Activated CD4-positive, alpha-beta T cell treated with anti-CD3 and anti-CD28 coated beads, Interleukin-2, amount 50 U/mL, for 16 hours (primary cell): ENCODE data around the gene SRRM1.
"Not testable (repeated sequence)": the region's sequence is repeated elsewhere in the genome, so short reads cannot be mapped to it uniquely, and the experiment has no call there.

ENCODE experiments used
- DNase-seq: peaks from one replicate; pipeline ENCODE4 v3.0.0-alpha.2; 2020

The SRRM1 gene

GRCh38 chr1:24643363-24644099, 429 bp downstream of the SRRM1 start:
- no peak for DNase-seq

- peak; percentile 17 for DNase-seq
These were observed 940 bp downstream of the SRRM1 start for GRCh38 chr1:24644100-24644384.

GRCh38 chr1:24648919-24649318, 5.8 kb downstream of the SRRM1 start:
- DNase-seq = no peak

- DNase-seq = no peak
These were observed 9.3 kb downstream of the SRRM1 start for GRCh38 chr1:24652382-24652781.

- no peak for DNase-seq
These were observed 10.9 kb downstream of the SRRM1 start for GRCh38 chr1:24654010-24654409.

- no peak for DNase-seq
These were observed 12.9 kb downstream of the SRRM1 start for GRCh38 chr1:24656046-24656445.

- DNase-seq = no peak
These were observed 14.7 kb downstream of the SRRM1 start for GRCh38 chr1:24657781-24658180.

GRCh38 chr1:24659166-24659904, 16.2 kb downstream of the SRRM1 start:
- no peak for DNase-seq

GRCh38 chr1:24659993-24660665, 17.0 kb downstream of the SRRM1 start:
- DNase-seq = no peak

GRCh38 chr1:24664507-24665033, 21.5 kb downstream of the SRRM1 start:
- no peak for DNase-seq

GRCh38 chr1:24666794-24667193, 23.7 kb downstream of the SRRM1 start:
- no peak for DNase-seq

- not testable (repeated sequence) for DNase-seq
These were observed 28.3 kb downstream of the SRRM1 start for GRCh38 chr1:24671372-24671771.

- DNase-seq = not testable (repeated sequence)
These were observed 29.6 kb downstream of the SRRM1 start for GRCh38 chr1:24672686-24673085.

GRCh38 chr1:24673341-24673740, 30.2 kb downstream of the SRRM1 start:
- no peak for DNase-seq

- DNase-seq = not testable (repeated sequence)
These were observed 35.3 kb downstream of the SRRM1 start for GRCh38 chr1:24678421-24678820.

- DNase-seq = no peak
These were observed 36.6 kb downstream of the SRRM1 start for GRCh38 chr1:24679725-24680124.

- DNase-seq = no peak
These were observed 40.6 kb downstream of the SRRM1 start for GRCh38 chr1:24683713-24684162.

- no peak for DNase-seq
These were observed 44.9 kb downstream of the SRRM1 start for GRCh38 chr1:24688033-24688432.

- peak; percentile 68 for DNase-seq
These were observed 45.6 kb downstream of the SRRM1 start for GRCh38 chr1:24688621-24689195.

- no peak for DNase-seq
These were observed 47.9 kb downstream of the SRRM1 start for GRCh38 chr1:24691051-24691450.

GRCh38 chr1:24692351-24692980, 49.4 kb downstream of the SRRM1 start:
- no peak for DNase-seq

- no peak for DNase-seq
These were observed 50.8 kb downstream of the SRRM1 start for GRCh38 chr1:24693827-24694379.
